Pancreas (tissue), 10 donors: Measurements from ENCODE around the gene GPC5. TPM values are rescaled to one million over a fixed set of nuclear protein-coding genes. Genes with fewer than 3 reads are reported as not detected.

Experiments
- ATAC-seq, 4 donors: fragments of 200-7000 bp; cut with Tn5 transposase; one replicate each; pipeline versions ENCODE4 v1.8.0 to v1.9.1; 2020; ENCODE audit warnings: mild to moderate bottlenecking in 4 of 4, moderate library complexity in 4 of 4
- DNase-seq, 6 donors: peaks; one replicate each; pipeline ENCODE4 v3.0.0-alpha.2; 2020
- FAIRE-seq: peaks from 2 replicates; lab custom pipeline; 2012; peaks lifted over from hg19 to GRCh38; lab: Jason Lieb, UNC
- H3K27ac ChIP-seq, 4 donors: fragments of 200-600 bp; sonication (generic); 1 replicate in 3 of 4; 2 replicates in 1 of 4; pipeline versions ENCODE4 v1.5.0 to v1.8.0; 2020
- H3K27me3 ChIP-seq, 4 donors: fragments of 200-600 bp; one replicate each; pipeline ENCODE4 v1.8.0; 2021
- H3K36me3 ChIP-seq, 3 donors: fragments of 200-600 bp; sonication (generic) in 1 of 3; one replicate each; pipeline versions ENCODE4 v1.5.0 to v1.8.0; 2020 to 2021
- H3K4me1 ChIP-seq, 3 donors: fragments of 200-600 bp; one replicate each; pipeline ENCODE4 v1.8.0; 2021
- H3K4me3 ChIP-seq, 4 donors: fragments of 200-600 bp; sonication (generic) in 2 of 4; one replicate each; pipeline versions ENCODE4 v1.5.0 to v1.8.0; 2020 to 2021
- H3K9me3 ChIP-seq, 4 donors: fragments of 200-600 bp; one replicate each; pipeline ENCODE4 v1.8.0; 2021
- CTCF ChIP-seq, 4 donors: fragments of 200-600 bp; sonication (generic) in 3 of 4; IDR thresholded peaks; one replicate each; pipeline versions ENCODE4 v1.5.0 to v1.8.0; 2021; ENCODE audit warnings: antibody characterized with exemption in 4 of 4
- WGBS, 2 donors: extraction: QIAGEN DNeasy Blood & Tissue Kit; methylation state at CpG; one replicate each; pipeline ENCODE4 v1.1.7; 2013; 5-methylcytosine and 5-hydroxymethylcytosine counted together
- intact Hi-C, 3 donors: fragments of 100-400 bp; cut with DNase I; formaldehyde crosslinking; loops; one replicate each; pipeline versions ENCODE4 v1.11.1 to v1.14.2; 2022
- polyA plus RNA-seq, 2 donors: library from polyadenylated mRNA; stranded (reverse); fragments of 200-250 nt; gene quantifications; one replicate each; pipeline ENCODE4 v1.2.3, GENCODE V29; 2013
- total RNA-seq, 6 donors: library from RNA; stranded (reverse); fragmentation: NEBNext Ultra II Directional in 4 of 6; extraction: Animal tissue kit (Norgen Biotek cat#: 25700) in 4 of 6; gene quantifications; one replicate each; pipeline versions ENCODE4 v1.2.1 to v1.2.4, GENCODE V29; 2021 to 2023
- donor health status: healthy with polysubstance abuse.
- donor health status: DM: no; HTN: no; CAD: no; lungs with moderate emphysema.
- donor health status: DM: no; HTN: no; CAD: no.
- donor health status: control.
- donor health status: control.
- donor health status: Bipolar disorder and iron deficiency.
- donor health status: DM: yes; HTN: yes; CAD: no.
- donor health status: DM: no; HTN: no; CAD: no.
- donor health status: DM: no; HTN: no; CAD: no.
- donor health status: DM: yes; HTN: yes; CAD: no.

The GPC5 gene
- total and polyA plus RNA-seq, 8 donors: 0.12 to 0.35 (median 0.35) TPM; not detected in 5

- Histone ChIP-seq H3K9me3 (no peaks in the 10 kb centered on the region), H3K27ac (no peak overlapping the region), H3K27me3 (no peaks in the 10 kb centered on the region), H3K4me3 (no peak overlapping the region), H3K36me3 (no peaks in the 10 kb centered on the region), H3K4me1 (no peaks in the 10 kb centered on the region)
- 76 to 87% methylated on average over 2 of the region's 2 CpGs for WGBS, 2 donors
- DNase-seq: no peak
- no peak for ATAC-seq
- no peak for FAIRE-seq
- no peak for TF ChIP-seq CTCF (IDR thresholded peaks at IDR 0.05)
- intact Hi-C loops: no loop called here
Observed at GRCh38 chr13:92188574-92188973, 790.2 kb downstream of the GPC5 start.

DNA sequence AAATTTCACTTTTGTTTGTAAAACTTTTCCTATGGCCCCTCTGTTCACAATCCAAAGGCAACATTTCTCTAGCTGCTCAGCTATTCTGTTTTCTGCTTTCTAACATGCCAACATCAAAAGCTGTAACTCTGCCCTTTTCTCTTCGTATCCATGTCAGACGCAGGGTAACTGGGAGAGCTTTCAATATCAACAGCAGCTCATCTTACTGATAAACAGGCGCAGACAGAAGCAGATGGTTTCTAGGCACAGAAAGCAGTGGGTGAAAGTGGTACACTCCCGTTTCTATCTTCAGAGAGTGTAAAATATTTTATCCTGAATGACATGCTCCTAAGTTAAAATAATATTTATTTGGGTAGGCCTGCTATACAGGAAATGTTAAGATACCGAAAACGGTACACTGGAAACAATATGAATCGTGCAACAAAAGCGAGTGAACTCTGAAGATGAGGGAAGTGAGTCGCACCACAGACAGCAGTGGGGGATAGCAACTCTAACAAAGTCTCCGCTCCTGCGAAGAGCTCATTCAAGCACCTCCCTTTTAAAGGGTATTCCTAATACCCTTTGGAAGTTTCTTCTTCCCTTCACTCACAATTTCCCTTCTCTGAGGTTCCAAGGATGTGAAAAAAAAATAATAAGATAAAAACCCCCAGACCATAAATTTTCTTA, 798.3 kb downstream of the GPC5 start:
- intact Hi-C loops: no loop called here
- no peaks in the 10 kb centered on the region for H3K27me3 ChIP-seq
- ATAC-seq: no peak
- H3K4me3 ChIP-seq: no peak overlapping the region
- TF ChIP-seq CTCF (IDR thresholded peaks at IDR 0.05): no peak
- H3K4me1 ChIP-seq: no peaks in the 10 kb centered on the region
- WGBS, 2 donors: 64 to 74% methylated on average over 11 of the region's 11 CpGs
- no peak for FAIRE-seq
- H3K36me3 ChIP-seq: no peaks in the 10 kb centered on the region
- no peaks in the 10 kb centered on the region for H3K9me3 ChIP-seq
- no peak overlapping the region for H3K27ac ChIP-seq
- no peak for DNase-seq

DNA sequence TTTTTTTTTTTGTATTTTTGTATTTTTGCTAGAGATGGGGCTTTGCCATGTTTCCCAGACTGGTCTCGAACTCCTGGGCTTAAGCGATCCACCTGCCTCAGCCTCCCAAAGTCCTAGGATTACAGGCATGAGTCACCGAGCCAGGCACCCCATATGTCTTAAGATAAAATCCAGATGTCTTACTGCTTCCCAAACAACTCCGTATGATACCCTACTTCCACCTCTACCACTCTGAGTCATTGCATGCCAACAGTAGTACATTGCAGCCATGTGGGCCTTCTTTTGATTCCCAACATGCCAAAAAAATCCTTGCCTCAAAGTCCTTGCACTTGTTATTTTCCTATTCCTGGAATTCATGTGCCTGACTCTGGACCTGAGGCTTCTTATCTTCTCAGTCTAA, 799.2 kb downstream of the GPC5 start:
- no peak overlapping the region for H3K4me3 ChIP-seq
- no peaks in the 10 kb centered on the region for H3K36me3 ChIP-seq
- FAIRE-seq (no peak), DNase-seq (no peak), ATAC-seq (no peak)
- H3K27ac ChIP-seq: no peak overlapping the region
- intact Hi-C loops: no loop called here
- WGBS, 2 donors: 83 to 86% methylated on average over 4 of the region's 4 CpGs
- no peaks in the 10 kb centered on the region for H3K27me3 ChIP-seq
- no peaks in the 10 kb centered on the region for H3K9me3 ChIP-seq
- H3K4me1 ChIP-seq: no peaks in the 10 kb centered on the region
- TF ChIP-seq CTCF (IDR thresholded peaks at IDR 0.05): no peak

- Histone ChIP-seq H3K36me3 (no peaks in the 10 kb centered on the region), H3K27me3 (no peaks in the 10 kb centered on the region), H3K4me3 (no peak overlapping the region), H3K27ac (no peak overlapping the region), H3K9me3 (no peaks in the 10 kb centered on the region), H3K4me1 (no peaks in the 10 kb centered on the region)
- 58 to 68% methylated on average over 4 of the region's 4 CpGs for WGBS, 2 donors
- no peak for TF ChIP-seq CTCF (IDR thresholded peaks at IDR 0.05)
- intact Hi-C loops: no loop called here
- FAIRE-seq: no peak
- ATAC-seq: no peak
- no peak for DNase-seq
Observed at GRCh38 chr13:92218615-92219014, 820.2 kb downstream of the GPC5 start.

GRCh38 chr13:92221916-92222315, 823.5 kb downstream of the GPC5 start:
- intact Hi-C loops: no loop called here
- no peak for ATAC-seq
- DNase-seq: no peak
- WGBS, 2 donors: 14% methylated on average over 4 of the region's 4 CpGs
- no peak for TF ChIP-seq CTCF (IDR thresholded peaks at IDR 0.05)
- Histone ChIP-seq H3K4me3 (no peak overlapping the region), H3K27ac (no peak overlapping the region), H3K36me3 (no peaks in the 10 kb centered on the region), H3K27me3 (no peaks in the 10 kb centered on the region), H3K4me1 (no peaks in the 10 kb centered on the region), H3K9me3 (no peaks in the 10 kb centered on the region)
- FAIRE-seq: no peak
